NAMALWA (cell line): Measurements from ENCODE around the gene SPOPL.
A peak's percentile ranks its signal among the peaks of the same experiment; 100 is the strongest.

Source experiments
- DNase-seq: peaks from one replicate; pipeline ENCODE4 v3.0.0-alpha.2; 2015; ENCODE audit warnings: low spot score

SPOPL gene

GRCh38 chr2:138494265-138494966 is 7.2 kb upstream of the SPOPL start:
- no peak for DNase-seq

GRCh38 chr2:138495384-138495783 is 6.2 kb upstream of the SPOPL start:
- no peak for DNase-seq

GRCh38 chr2:138496096-138496651 is 5.4 kb upstream of the SPOPL start:
- DNase-seq: no peak

- DNase-seq: no peak
Measured at GRCh38 chr2:138497294-138497693, 4.3 kb upstream of the SPOPL start.

- DNase-seq: no peak
Measured at GRCh38 chr2:138499684-138500083, 1.9 kb upstream of the SPOPL start.

- no peak for DNase-seq
Measured at GRCh38 chr2:138500592-138501424, 762 bp upstream of the SPOPL start.

- DNase-seq: peak; percentile 48
Measured at GRCh38 chr2:138502255-138503086, 901 bp downstream of the SPOPL start.

- peak; percentile 75 for DNase-seq
Measured at GRCh38 chr2:138503087-138503442, 1.5 kb downstream of the SPOPL start.

- DNase-seq: peak; percentile 55
Measured at GRCh38 chr2:138503652-138504051, 2.1 kb downstream of the SPOPL start.

GRCh38 chr2:138504092-138504491 is 2.5 kb downstream of the SPOPL start:
- peak; percentile 21 for DNase-seq

GRCh38 chr2:138504546-138505235 is 3.1 kb downstream of the SPOPL start:
- peak; percentile 79 for DNase-seq

- no peak for DNase-seq
Measured at GRCh38 chr2:138507267-138507666, 5.7 kb downstream of the SPOPL start.

- no peak for DNase-seq
Measured at GRCh38 chr2:138510319-138510718, 8.7 kb downstream of the SPOPL start.

GRCh38 chr2:138512672-138513071 is 11.1 kb downstream of the SPOPL start:
- DNase-seq: no peak

- DNase-seq: no peak
Measured at GRCh38 chr2:138514173-138514572, 12.6 kb downstream of the SPOPL start.

GRCh38 chr2:138515092-138515491 is 13.5 kb downstream of the SPOPL start:
- DNase-seq: no peak

GRCh38 chr2:138516030-138516704 is 14.6 kb downstream of the SPOPL start:
- DNase-seq: no peak

- no peak for DNase-seq
Measured at GRCh38 chr2:138518860-138519259, 17.3 kb downstream of the SPOPL start.

GRCh38 chr2:138521821-138522220 is 20.3 kb downstream of the SPOPL start:
- DNase-seq: no peak

- no peak for DNase-seq
Measured at GRCh38 chr2:138522556-138522955, 21.0 kb downstream of the SPOPL start.

- DNase-seq: peak; percentile 18
Measured at GRCh38 chr2:138523018-138523672, 21.6 kb downstream of the SPOPL start.
